Activated CD8-positive, alpha-beta memory T cell treated with anti-CD3 and anti-CD28 coated beads for 4 hours (primary cell): ENCODE data around the gene CA4.
"Not testable (repeated sequence)": the region's sequence is repeated elsewhere in the genome, so short reads cannot be mapped to it uniquely, and the experiment has no call there.

ENCODE experiments used
- DNase-seq, 2 donors: peaks; one replicate each; pipeline ENCODE4 v3.0.0-alpha.2; 2020; ENCODE audit warnings: low read depth in 2 of 2

CA4 gene

DNA sequence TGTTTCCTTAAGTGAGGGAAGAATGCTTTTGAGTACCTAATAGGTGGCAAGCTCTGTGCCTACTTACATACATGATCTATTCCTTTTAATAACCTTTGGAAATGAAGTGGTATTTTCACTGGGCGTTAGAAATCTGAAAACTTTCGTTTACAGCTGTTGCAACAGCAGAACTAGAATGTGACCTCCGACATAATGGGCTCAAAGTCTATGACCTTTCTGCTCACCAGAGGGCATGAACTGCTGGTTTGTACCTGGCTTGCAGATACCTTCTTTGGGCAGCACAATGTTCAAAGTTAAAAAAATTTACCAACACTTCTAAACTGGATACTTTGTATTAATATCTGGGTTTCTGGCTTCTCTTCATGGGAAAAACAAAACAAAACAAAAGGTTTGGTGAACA lies 24.3 kb downstream of the CA4 start:
- DNase-seq: no peak

DNA sequence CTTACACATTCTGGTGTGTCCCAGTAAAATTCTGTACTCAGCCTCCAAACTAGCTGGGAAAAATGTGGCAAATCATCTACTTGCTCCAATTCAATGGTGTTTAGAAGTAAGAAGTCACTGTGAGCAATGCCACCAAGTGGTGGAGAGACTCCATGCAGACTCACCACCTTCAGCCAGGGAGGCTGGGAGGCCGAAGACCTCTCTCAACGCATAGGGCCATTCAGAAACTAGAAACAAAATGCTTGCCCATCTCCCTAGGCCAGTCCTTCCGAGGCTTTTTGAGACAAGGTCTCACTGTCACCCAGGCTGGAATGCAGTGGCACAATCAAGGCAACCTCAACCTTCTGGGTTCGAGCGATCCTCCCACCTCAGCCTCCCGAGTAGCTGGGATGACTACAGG lies 25.0 kb downstream of the CA4 start:
- not testable (repeated sequence) for DNase-seq

DNA sequence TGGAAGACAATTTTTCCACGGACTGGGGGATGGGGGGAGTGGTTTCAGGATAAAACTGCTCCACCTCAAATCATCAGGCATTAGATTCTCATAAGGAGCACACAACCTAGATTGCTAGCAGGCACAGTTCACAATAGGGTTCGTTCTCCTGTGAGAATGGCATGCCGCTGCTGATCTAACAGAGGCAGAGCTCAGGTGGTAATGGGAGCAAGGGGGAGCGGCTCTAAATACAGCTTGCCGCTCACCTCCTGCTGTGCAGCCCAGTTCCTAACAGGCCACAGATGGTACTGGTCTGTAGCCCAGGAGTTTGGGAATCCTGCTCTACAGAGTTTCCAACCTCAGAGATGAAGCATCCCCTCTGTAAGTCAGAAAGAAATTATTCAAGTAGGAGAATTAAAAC lies 27.0 kb downstream of the CA4 start:
- not testable (repeated sequence) for DNase-seq

DNA sequence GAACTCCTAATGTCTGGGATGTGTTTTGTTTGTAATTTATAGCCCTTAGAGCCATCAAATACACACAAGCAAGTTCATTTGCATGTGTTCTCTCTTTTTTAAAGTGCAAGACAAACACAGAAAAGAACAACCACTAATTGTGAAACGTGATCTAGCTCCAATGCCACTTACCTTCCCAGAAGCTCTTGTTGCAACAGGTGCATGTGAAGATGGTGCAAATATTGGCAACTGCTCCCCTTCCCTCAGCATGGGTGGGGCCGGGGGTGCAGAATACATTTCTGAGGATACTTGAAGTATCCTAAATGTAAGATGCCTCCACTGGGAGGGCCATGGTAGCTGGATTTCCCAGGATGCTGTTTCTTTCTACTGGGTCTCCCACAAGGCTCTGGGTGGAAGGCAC lies 28.4 kb downstream of the CA4 start:
- DNase-seq: not testable (repeated sequence)

DNA sequence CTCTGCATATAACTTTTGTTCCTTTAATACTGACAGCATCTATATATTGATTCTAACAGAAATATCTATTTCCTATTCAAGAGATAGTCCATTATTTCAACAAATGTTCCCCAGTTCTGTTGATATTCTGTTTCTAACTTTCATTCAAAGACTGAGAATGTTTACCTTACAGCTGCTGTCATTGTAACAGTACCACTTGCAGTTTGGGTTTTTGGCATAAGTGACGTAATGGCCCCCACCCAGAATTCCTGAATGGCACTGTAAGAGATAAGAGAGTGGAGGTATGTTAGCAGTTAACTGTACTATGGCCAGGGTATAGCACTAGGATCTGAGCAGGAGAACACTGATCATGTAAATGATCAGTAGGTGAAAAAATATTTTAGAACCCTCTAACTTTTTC lies 30.6 kb downstream of the CA4 start:
- not testable (repeated sequence) for DNase-seq

DNA sequence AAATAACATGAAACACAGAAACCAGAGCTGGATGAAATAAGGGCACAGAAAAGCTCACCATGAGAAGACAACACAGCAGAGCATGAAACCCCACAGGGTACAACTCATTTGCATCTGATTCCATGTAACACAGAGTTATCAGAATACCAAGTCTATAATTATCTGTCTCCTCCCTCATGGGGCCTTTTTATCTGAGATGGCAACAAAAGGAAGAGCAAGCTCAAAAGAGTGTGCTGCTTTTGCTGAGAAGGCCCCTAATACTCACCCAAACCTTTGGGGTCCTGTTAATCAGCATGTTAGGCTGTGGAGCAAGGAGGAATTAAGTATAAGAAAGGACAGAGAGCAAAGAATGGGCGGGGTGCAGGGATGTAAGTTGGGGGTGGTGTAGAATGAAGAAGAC lies 36.6 kb downstream of the CA4 start:
- DNase-seq: not testable (repeated sequence)

DNA sequence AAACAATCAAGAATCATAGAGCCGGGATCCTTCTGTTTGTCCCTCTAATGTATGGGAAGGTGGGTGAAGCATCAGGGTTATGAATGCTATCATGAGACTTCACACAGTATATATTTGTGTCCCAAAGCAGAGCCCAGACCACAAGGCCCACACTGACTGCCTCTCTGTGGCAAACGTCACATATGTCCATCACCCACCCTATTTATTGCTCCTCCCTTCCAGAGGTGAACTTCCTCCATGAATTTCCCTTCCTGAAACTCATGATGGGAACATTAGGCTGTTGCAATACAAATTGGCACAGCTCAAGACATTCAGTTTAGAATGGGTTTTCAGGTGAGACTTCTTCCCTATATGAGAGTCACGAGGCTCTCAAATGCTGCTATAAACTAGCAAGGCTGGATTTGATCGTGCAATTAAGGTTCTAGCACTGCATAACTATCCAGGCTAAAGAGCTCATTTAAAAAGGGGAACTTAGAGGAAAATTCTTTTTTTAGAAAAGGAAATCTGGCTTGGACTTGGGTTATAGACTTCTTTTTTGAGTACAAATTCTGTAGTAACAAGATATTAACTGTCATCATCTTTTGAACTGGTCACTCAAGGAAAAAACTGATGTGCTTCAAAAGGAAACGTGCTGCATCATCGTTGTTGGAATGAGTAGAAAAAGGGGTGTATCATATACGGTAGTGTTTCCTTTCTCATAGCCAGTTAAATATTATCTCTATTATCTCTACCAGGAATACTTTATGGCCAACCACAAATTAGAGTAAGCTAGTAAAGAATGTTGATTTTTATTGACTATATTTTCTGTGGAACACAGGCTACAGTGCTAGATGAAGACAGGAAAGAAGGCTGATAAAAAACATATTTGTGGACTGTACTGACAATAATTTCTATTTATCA lies 37.3 kb downstream of the CA4 start:
- not testable (repeated sequence) for DNase-seq

DNA sequence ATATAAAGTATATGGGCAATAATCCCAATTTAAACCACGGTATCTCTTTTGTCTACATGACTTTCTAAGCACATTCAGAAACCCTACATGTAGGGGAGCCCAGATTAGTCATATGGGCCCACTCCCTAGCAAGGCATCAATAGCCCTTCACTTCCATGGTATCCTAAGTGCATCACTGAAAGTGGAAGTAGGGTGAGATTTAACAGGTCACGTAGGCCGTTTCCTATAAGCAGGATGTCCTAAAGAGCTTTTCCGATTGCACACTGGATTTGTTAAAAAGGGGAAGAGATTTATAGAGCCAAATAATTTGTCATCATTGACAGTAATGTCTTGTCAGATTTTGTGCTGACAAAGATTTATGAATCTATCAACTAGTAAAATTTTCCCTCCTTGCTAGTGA lies 39.0 kb downstream of the CA4 start:
- DNase-seq: no peak

DNA sequence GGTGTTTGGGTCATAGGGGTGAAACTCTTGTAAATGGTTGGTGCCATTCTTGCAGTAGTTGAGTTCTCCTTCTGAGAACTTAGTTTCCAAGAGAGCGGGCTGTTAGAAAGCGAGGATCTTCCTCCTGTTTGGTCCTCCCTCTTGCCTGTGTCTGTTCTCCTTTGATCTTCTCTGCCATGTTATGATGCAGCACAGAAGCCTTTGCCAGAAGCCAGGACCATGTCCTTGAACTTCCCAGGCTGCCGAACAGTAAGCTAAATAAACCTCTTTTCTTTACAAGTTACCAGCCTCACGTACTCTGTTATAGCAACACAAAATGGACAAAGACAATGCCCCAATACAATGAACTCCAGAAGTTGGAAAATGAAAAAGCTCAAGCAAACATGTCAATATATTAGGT lies 40.3 kb downstream of the CA4 start:
- DNase-seq: not testable (repeated sequence)

DNA sequence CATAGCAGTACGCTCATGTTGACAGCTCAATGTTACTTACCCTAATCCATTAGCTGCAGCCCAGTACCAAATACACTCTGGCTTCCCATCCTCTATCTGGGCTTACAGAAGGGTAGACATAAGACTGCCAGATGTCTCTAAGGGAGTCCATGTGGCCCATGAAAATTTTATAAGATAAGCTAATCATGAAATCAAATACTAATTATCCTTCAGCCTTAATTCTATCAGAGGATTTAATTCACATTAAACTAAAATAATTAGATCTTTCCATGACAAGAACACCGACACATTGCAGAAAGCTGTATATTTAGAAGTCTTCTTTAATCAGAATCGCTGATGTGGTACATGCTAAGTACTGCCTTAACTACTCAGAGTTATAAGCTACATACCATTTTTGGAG lies 43.3 kb downstream of the CA4 start:
- DNase-seq: not testable (repeated sequence)

DNA sequence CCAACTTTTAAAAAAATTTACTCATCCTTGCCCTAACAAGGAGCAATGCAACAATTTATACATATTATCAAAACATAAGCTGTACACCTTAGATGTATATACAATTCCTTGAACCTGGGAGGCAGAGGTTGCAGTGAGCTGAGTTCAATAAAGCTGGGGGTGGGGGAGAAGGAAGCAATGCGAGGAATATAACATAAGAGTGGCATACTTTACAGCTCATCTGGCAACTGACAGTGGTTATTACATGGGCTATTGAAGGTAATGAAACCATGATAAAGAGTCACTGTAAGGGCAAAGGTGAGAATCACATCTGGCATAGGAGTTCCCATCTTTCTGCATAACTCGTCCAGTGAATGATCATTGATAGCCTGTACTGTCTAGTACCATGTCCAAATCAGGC lies 43.7 kb downstream of the CA4 start:
- DNase-seq: no peak

DNA sequence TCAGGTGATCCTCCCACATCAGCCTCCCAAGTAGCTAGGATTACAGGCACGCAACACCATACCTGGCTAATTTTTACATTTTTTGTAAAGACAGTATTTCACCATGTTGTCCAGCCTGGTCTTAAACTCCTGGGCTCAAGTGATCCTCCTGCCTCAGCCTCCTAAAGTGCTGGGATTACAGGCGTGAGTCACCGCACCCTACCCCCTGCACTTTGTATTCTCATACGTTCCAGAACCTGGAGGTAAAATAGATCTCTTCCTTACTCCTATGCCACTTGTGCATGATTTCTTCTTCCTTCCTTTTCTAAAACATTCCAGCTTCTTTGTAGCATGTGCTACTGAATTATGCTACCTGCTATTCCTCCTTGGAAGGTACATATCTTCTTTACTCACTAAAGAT lies 44.4 kb downstream of the CA4 start:
- not testable (repeated sequence) for DNase-seq

DNA sequence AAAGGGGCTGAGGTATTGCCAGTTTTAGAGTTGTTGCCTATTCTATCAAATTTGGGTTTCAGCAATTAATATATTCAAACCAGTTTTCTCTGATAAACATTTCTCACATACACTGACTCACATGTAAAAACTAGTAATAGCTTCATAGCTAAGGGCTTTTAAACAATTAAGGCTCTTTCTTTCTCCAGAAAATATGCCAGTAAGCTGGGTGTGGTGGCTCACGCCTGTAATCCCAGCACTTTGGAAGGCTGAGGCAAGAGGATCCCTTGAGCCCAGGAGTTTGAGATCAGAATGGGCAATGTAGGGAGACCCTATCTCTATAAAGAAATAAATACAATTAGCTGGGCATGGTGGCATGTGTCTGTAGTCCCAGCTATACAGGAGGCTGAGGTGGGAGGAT lies 48.9 kb downstream of the CA4 start:
- DNase-seq: not testable (repeated sequence)

DNA sequence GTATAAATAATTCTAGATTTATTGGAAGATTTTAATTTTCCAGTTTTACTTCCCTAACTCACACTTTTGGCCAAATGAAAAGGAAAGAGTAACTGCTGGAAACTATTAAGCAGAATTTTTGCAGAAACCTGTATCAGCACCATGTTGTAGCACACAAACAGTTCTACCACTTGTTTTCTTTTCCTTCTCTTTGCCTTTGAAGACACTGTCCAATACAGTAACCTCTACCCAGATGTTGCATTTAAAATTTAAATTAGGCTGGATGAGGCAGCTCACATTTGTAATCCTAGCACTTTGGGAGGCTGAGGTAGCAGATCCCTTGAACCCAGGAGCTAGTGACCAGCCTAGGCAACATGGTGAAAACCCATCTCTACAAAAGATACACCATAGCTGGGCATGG lies 56.0 kb downstream of the CA4 start:
- DNase-seq: not testable (repeated sequence)

DNA sequence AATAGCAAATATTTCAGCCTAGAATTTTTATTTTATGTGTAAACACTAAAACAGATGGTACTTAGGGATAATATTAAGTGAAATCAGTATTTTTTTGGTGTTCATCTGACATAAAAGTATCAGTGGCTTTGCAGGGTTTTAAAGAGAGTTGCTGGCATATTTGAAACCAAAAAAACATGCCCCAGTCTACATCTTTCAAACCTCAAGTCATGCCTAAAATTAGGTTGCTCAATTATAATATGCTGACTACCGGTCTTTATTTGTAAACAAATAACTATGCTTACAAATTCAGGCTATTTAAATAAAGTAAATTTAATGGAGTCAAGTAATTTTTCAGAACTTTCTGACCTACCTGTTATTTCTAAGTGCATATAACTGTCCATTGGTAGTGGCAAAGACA lies 58.5 kb downstream of the CA4 start:
- not testable (repeated sequence) for DNase-seq
